Eye (tissue), 1 donor: ENCODE results near the gene ARL3.

Experiments used
- DNase-seq: peaks from one replicate; pipeline ENCODE4 v3.0.0-alpha.2; 2015

The ARL3 gene

GRCh38 chr10:102633287-102633686, 80.9 kb downstream of the ARL3 start:
- peak; percentile 48 for DNase-seq

GRCh38 chr10:102632394-102633111, 81.6 kb downstream of the ARL3 start:
- no peak for DNase-seq

- DNase-seq, result no peak
Observed at GRCh38 chr10:102631525-102632393, 82.4 kb downstream of the ARL3 start.

- no peak for DNase-seq
Observed at GRCh38 chr10:102630663-102631062, 83.5 kb downstream of the ARL3 start.

GRCh38 chr10:102629661-102630614, 84.3 kb downstream of the ARL3 start:
- DNase-seq, result peak; percentile 82

GRCh38 chr10:102628451-102628911, 85.7 kb downstream of the ARL3 start:
- no peak for DNase-seq

- DNase-seq, result peak; percentile 77
Observed at GRCh38 chr10:102627736-102628293, 86.4 kb downstream of the ARL3 start.

GRCh38 chr10:102627291-102627735, 86.9 kb downstream of the ARL3 start:
- peak; percentile 59 for DNase-seq

GRCh38 chr10:102626026-102626685, 88.0 kb downstream of the ARL3 start:
- peak; percentile 2 for DNase-seq

GRCh38 chr10:102624751-102625645, 89.2 kb downstream of the ARL3 start:
- peak; percentile 1 for DNase-seq

- no peak for DNase-seq
Observed at GRCh38 chr10:102624094-102624493, 90.1 kb downstream of the ARL3 start.
